ENCODE data around the gene OASL.

Gene OASL

GRCh38 chr12:120984351-120984898 lies 54.6 kb downstream of the OASL start:
- no peak for DNase-seq

GRCh38 chr12:120983759-120984158 lies 55.3 kb downstream of the OASL start:
- DNase-seq = no peak

GRCh38 chr12:120982659-120983058 lies 56.4 kb downstream of the OASL start:
- DNase-seq = no peak

- DNase-seq = no peak
Observed at GRCh38 chr12:120981407-120981941, 57.6 kb downstream of the OASL start.

GRCh38 chr12:120980800-120981368 lies 58.2 kb downstream of the OASL start:
- DNase-seq = no peak

GRCh38 chr12:120979862-120980696 lies 59.0 kb downstream of the OASL start:
- no peak for DNase-seq

- no peak for DNase-seq
Observed at GRCh38 chr12:120979220-120979861, 59.7 kb downstream of the OASL start.

- DNase-seq = no peak
Observed at GRCh38 chr12:120978296-120979219, 60.5 kb downstream of the OASL start, which contains the start of gene HNF1A. Gene HNF1A (plus strand): TSS chr12:120978543. CDS start chr12:120978769, 226 bp downstream.

GRCh38 chr12:120977531-120978295 lies 61.3 kb downstream of the OASL start:
- DNase-seq = no peak

- DNase-seq = no peak
Observed at GRCh38 chr12:120972870-120973543, 66.0 kb downstream of the OASL start.

- DNase-seq = no peak
Observed at GRCh38 chr12:120971299-120972180, 67.5 kb downstream of the OASL start.

- no peak for DNase-seq
Observed at GRCh38 chr12:120970310-120970709, 68.7 kb downstream of the OASL start.
